ENCODE results near the gene HIBCH.
"Not testable (repeated sequence)": the region's sequence is repeated elsewhere in the genome, so short reads cannot be mapped to it uniquely, and the experiment has no call there.

HIBCH gene

GRCh38 chr2:190302052-190302451 is 17.6 kb downstream of the HIBCH start:
- no peak for DNase-seq

DNA sequence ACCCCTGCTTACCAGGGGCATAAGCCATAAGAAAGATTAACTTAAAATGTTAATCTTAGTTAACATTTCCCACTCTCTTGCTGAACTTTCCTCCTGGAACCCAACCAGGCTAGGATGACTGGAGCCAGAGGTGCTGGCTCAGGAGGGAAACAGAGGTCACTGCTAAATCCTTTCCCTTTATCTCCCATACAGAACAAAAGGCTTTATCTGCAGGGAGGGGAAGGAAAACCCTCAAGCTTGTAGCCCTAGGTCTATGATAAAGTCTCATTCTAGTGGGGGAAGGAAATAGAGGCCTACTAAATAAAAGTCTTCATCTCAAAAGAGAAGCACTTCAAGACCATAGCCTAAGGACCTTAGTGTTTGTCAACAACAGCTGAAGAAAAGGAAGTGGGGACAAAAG is 18.6 kb downstream of the HIBCH start:
- no peak for DNase-seq

- DNase-seq, result not testable (repeated sequence)
These were observed 21.7 kb downstream of the HIBCH start for GRCh38 chr2:190297880-190298279.

GRCh38 chr2:190283783-190284182 is 35.8 kb downstream of the HIBCH start:
- DNase-seq, result no peak

DNA sequence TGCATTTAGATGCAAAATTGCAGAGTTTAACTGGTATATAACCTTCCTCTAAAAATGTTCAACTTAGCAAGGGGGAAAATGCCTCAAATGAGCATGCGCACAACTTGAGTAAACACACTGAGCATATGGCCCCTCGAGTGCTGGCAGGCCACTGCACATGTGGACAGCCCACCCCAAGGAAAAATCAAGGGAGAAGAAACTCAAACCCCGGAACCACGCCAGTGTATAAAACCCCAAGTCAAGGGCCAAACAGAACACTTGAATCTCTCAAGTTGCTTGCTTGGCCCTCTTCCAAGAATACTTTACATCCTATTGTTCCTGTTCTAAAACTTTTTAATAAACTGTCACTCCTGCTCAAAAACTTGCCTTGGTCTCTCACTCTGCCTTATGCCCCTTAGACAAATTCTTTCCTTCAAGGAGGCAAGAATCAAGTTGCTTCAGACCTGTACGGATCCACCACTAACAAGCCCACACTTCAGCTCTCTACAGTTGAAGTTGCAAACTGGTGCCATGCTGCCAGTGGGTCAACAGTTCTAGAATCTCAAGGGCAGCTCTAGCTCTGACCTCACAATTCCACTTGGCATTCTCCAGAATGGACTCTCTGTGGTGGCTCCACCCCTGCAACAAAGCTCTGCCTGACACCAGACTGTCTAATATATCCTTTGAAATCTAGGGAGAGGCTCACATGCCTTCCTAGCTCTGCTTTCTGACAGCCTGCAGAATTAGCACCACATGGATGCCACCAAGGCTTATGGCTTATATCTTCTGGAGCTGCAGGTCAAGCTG is 38.9 kb downstream of the HIBCH start:
- no peak for DNase-seq

GRCh38 chr2:190279256-190280134 is 40.1 kb downstream of the HIBCH start:
- DNase-seq, result not testable (repeated sequence)

- peak in 1 of 6 experiments; percentile 2 for DNase-seq
These were observed 42.2 kb downstream of the HIBCH start for GRCh38 chr2:190277234-190278112.

- DNase-seq, result no peak
These were observed 47.2 kb downstream of the HIBCH start for GRCh38 chr2:190272457-190272842.

- no peak for DNase-seq
These were observed 47.7 kb downstream of the HIBCH start for GRCh38 chr2:190271783-190272456.

DNA sequence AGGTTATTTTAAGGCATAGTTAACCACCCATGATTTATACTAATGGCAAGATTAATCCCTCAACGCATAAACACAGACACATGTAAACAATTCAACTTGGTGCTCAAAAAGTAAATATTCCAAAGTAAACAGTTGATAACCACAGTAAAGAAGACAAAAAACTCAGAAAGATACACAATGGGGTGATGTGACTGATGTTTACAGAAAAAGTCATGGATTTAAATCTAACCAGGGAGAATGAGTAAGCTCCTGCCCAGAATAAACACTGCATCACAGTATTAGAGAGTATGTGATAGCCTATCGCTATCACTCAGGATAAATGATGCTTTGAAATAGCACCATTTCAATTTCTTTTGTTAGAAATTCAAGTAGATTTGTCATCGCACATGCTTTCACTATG is 49.3 kb downstream of the HIBCH start:
- no peak for DNase-seq

- DNase-seq, result not testable (repeated sequence)
These were observed 49.9 kb downstream of the HIBCH start for GRCh38 chr2:190269699-190270098.

DNA sequence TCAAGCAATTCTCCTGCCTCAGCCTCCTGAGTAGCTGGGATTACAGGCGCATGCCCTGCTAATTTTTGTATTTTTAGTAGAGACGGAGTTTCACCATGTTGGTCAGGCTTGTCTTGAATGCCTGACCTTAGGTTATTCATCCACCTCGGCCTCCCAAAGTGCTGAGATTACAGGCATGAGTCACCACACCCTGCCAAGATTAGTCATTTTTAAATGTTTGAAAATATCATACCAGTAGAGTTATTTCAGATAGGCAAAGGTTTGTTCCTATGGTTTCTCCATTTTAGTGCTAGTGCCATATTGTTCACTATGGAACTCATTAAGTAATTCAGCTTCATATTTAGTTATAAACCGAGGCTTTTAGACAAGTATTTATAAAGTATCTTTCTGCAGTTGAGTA is 52.3 kb downstream of the HIBCH start:
- no peak for DNase-seq

DNA sequence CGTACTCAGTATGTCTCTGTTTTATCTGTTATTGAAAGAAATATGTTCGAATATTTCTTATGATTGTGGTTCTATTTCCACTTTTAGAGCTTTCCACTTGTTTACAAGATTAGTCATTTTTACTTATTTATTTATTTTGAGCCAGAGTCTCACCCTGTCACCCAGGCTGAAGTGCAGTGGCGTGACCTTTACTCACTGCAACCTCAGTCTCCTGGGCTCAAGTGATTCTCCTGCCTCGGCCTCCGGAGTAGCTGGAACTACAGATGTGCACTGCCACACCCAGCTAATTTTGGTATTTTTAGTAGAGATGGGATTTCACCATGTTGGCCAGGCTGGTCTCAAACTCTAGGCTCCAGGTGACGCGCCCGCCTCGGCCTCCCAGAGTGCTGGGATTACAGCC is 53.3 kb downstream of the HIBCH start:
- no peak for DNase-seq

GRCh38 chr2:190261851-190262250 is 57.8 kb downstream of the HIBCH start:
- no peak for DNase-seq

GRCh38 chr2:190256087-190256486 is 63.5 kb downstream of the HIBCH start:
- no peak for DNase-seq

DNA sequence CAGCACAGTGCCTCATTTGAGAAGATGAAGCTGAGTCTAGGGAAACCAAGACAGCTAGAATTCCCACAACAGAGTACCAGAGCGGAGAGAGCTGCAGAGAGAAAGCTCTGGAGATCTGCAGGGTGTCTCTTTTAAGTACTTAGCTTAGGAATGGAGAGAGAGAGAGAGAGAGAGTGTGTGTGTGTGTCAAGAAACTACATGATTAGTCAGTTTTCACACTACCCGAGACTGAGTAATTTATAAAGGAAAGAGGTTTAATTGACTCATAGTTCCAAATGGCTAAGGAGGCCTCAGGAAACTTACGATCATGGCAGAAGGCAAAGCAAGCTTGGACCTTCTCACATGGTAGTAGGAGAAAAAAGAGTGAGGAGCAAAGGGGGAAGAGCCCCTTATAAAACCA is 64.0 kb downstream of the HIBCH start:
- no peak for DNase-seq

DNA sequence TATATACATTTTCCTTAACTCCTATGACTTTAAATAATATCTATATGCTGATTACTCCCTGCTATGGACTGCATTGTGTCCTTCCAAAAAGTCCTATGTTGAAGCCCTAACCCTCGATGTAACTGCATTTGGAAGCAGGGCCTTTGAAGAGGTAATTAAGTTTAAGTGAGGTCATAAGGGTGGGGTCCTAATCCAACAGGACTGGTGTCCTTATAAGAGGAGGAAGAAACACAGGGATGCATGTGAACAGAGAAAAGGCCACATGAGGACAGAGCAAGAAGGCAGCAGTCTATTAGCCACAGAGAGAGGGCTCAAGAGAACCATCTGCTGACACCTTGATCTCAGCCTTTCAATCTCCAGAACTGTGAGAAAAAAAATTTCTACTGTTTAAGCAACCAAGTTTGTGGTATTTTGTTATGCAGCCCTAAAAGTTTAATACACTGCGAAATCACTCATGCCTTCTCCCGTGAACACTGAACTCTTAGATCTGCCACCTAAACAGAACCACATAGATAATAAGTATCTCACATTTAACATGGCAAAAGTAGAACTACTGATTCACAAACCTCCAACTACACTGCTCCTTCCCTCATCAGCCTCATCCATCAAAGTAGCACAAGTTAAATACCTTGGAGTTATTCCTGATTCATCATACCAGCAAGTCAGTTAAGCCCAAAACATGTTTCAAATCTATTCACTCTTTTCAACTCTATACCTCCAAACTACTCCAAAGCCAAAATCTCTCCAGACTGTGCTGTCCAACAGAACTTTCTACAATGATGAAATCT is 65.4 kb downstream of the HIBCH start:
- no peak for DNase-seq

- no peak for DNase-seq
These were observed 69.2 kb downstream of the HIBCH start for GRCh38 chr2:190250421-190250820.

DNA sequence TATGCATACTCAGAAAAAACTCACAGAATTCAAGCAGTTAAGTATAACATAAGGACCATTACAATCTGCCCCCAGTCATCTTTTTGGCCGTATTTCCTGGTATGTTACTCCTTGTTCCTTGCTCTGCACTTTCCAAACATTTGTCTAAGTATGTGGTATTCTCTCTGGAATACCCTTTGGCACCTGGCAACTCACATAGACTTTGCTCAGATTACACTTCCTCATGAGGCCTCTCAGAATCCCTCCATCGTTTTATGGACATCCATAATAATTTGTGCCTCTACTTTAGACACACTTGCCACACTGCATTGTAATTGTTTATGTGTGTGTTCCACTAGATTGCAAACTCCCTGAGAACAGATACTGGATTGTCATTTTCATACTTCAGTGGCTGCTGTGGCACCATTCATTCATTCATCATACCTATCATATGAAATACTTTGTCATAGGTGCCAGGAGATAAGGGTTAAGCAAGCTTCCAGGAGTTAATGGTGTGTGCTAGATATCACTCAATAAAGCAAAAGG is 84.0 kb downstream of the HIBCH start:
- DNase-seq, result no peak

DNA sequence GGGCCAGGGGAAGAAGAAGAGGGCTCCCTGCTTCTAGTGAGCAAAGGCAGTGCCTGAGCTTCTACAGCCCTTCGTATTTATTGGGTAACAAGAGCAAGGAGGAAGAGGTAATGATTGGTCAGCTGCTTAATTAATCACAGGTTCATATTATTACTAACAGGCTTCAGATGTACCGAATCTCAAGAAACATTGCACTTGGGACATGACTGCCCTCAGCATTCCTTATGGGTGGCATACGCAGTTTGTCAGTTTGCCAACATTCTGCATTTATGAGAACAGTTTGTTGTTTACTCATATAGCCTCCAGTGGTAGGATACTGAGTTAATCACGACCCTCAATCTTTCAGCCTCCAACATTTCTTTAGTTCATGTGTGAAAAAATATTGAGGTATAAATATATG is 84.5 kb downstream of the HIBCH start:
- no peak for DNase-seq

DNA sequence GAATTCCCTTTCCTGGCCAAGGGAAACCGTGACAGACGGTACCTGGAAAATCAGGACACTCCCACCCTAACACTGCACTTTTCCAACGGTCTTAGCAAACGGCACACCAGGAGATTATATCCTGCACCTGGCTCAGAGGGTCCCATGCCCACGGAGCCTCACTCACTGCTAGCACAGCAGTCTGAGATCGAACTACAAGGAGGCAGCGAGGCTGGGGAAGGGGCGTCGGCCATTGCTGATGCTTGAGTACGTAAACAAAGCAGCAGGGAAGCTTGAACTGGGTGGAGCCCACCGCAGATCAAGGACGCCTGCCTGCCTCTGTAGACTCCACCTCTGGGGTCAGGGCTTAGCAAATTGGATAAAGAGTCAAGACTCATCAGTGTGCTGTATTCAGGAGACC is 95.6 kb downstream of the HIBCH start:
- DNase-seq, result not testable (repeated sequence)
